HG03039 (cell line): ENCODE results near the gene EIF2A.
"Not testable (repeated sequence)": the region's sequence is repeated elsewhere in the genome, so short reads cannot be mapped to it uniquely, and the experiment has no call there.

ENCODE experiments used
- ATAC-seq: cut with Tn5 transposase; IDR thresholded peaks from one replicate; pipeline ENCODE4 v1.9.1; 2021; ENCODE audit warnings: mild to moderate bottlenecking, moderate library complexity; ENCODE audit not compliant: unreplicated experiment

The EIF2A gene

DNA sequence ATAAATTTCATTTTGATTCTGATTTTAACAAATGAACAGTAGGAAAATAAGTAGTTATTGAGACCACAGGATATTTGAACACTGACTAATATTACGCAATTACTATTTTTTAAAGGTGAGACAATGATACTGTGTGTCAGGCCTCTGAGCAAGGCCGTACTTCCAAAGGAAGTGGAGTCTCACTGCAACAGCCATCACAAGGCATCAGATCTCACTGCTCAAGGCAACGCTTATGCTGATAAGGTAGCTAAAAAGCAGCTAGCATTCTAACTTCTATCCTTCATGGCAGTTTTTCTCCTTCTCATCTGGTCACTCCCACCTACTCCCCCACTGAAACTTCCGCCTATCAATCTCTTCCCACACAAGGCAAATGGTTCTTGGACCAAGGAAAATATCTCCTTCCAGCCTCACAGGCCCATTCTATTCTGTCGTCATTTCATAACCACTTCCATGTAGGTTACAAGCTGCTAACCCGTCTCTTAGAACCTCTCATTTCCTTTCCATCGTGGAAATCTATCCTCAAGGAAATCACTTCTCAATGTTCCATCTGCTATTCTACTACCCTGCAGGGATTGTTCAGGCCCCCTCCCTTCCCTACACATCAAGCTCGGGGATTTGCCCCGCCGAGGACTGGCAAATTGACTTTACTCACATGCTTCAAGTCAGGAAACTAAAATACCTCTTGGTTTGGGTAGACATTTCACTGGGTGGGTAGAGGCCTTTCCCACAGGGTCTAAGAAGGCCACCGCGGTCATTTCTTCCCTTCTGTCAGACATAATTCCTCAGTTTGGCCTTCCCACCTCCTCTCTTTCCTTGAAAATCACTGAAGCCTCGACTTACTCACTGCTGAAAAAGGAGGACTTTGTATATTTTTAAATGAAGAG lies 54.3 kb downstream of the EIF2A start:
- ATAC-seq = not testable (repeated sequence)

- ATAC-seq = peak; percentile 12
Measured at GRCh38 chr3:150602426-150603152, 56.0 kb downstream of the EIF2A start.

GRCh38 chr3:150603153-150603979 lies 56.8 kb downstream of the EIF2A start, which contains the start of gene SELENOT:
Gene SELENOT, plus strand, starts transcription at chr3:150603321. Its CDS starts 42 bp downstream, at chr3:150603363.
- peak; percentile 53 for ATAC-seq

DNA sequence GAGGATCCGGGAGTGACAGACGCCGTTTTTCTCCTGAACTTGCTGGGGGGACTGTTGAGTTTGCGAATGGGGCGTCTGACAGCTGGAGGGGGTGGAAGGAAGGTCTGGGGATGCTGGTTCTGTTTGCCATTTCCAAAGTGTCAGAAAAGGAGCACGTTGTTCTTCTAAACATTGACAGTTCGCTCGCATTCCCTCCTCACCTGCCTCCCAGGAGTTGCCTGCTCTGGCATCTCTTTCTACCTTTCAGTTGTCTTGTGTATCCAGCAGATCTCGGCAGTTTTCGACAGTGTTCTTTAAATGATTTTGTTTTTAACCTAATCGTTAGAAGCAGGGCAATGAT lies 57.4 kb downstream of the EIF2A start:
- ATAC-seq = no peak

- ATAC-seq = no peak
Measured at GRCh38 chr3:150605998-150606641, 59.5 kb downstream of the EIF2A start.

DNA sequence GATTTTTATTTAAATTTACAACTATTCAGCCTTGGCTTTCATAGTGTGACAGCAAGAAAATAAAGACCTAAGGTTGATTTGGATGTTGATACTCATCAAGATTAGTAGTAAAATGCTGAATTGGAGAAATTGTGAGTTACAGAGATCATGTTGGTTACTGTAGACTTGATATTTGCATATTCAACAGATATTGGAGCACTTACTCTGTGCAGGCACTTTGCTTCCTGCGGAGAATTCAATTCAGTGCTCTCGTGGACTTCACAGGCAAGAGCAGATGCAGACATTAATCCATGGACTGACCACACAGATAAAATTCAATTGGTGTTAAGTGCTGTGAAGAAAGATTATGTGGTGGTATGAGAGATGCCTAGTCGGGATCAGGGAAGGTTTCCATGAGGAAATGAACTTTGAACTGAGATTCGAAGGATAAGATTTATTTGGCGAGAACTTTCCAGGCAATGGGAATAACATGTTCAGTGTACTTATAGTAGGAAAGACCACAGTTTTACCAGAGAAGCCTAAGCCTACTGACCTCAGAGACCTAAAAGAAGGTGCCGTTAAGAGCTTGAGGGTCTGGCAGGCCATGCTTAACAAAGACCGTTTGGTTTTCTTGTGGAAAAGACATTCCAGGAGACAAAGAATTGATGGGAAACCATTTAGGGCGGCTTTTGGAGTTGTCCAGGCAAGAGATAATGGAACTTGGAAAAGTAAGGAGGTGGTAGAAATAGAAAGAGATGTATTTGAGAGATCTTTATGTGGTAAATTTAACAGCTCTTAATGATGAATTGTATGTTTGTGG lies 60.9 kb downstream of the EIF2A start:
- no peak for ATAC-seq

- ATAC-seq = no peak
Measured at GRCh38 chr3:150609988-150610387, 63.4 kb downstream of the EIF2A start.

DNA sequence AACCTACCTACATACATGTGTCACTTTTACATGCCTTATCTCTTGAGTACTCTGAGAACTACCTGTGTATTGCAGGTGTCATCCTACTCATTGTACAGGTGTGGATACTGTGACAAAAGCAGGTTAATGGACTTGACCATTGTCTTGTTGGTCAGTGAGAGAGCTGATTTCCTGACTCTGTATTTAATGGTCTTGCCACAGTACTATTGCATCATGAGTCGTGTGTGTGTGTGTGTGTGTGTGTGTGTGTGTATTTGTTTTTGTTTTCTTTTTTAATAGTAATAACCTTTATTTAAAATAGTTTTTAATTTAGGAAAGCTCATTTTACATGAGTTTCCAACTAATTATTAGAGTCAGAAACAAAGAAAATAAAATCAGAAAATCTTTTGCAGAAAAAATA lies 64.2 kb downstream of the EIF2A start:
- ATAC-seq = no peak

DNA sequence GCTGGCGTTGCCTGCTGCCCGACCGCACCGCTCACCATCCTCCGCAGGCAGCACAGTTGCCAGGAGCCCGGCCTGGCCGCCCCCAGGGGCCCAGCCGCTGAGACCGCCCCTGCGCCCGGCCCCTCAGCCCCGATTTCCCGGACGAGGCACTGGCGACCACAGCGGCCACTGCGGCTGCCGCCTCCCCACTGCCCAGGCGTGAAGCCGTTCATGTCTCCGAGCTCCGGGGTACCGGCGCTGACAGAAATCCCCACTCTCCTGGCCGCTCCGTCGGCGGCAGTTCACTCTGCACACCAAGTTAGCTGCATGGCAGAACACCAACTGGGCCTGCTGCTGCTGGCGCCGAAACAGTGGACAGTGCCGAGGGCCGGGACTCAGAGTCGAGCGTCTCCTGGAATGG lies 65.1 kb downstream of the EIF2A start:
- ATAC-seq = no peak

GRCh38 chr3:150612494-150612893 lies 65.9 kb downstream of the EIF2A start:
- no peak for ATAC-seq

DNA sequence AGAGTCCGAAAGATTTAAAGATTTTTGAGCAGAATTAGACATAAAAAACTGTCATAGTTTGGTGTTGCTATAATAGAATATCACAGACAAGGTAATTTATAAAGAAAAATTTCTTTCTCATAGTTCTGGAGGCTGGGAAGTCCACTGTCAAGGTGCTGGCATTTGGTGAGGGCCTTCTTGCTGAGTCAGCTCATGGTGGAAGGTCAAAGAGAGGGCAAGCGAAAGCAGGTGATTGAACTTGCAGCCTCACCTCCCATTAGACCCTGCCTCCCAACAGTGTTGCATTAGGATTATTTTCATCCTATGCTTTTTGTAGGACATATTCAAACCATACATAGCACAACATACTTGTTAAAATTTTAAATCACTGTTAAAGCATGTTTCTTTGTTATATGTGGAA lies 66.4 kb downstream of the EIF2A start:
- ATAC-seq = no peak

- ATAC-seq = no peak
Measured at GRCh38 chr3:150613709-150614480, 67.3 kb downstream of the EIF2A start.

DNA sequence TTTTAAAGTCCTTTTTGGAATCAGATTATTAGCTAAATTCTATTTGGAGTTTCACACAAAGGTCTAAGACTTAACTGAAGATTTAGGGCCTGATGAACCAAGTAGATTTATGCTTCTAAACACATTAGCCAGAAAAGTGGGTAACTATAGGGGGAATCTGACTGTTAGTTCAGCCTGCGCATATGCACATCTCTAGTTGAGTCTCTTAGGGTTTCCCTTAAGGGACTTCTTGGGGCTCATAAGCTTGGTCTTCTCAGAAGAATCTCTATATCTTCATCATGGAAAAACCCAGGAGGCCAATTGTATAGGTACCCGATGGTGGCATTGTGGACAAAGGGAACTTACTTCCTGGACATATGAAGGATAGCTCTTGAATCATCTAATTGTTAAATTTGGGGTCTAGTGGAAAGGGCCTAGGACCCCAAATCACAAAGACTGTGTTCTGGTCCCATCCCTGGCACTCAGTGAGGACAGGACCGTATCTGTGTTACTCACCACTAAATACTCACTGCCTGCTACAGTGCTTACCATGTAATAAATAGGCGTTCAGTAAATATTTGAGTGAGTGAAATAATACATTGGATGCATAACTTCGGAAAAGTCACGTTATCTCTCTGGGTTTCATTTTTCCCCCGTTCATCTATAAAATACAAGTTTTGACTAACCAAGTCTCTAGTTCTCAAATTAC lies 73.6 kb downstream of the EIF2A start:
- no peak for ATAC-seq

DNA sequence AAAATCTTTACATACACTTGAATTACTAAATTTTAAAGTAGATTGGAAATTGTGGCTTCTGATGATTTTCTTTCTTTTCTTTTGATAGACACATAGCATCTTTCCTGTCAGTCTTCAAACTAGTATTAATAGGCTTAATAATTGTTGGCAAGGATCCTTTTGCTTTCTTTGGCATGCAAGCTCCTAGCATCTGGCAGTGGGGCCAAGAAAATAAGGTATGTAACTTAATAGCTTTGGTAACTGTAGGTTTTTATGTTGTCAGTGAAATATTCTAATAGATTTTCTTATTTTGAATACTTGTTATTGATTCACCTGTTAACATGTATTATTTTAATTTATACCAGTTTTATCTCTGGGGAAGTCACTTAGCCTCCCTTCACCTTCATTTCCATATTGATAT lies 76.4 kb downstream of the EIF2A start:
- not testable (repeated sequence) for ATAC-seq

DNA sequence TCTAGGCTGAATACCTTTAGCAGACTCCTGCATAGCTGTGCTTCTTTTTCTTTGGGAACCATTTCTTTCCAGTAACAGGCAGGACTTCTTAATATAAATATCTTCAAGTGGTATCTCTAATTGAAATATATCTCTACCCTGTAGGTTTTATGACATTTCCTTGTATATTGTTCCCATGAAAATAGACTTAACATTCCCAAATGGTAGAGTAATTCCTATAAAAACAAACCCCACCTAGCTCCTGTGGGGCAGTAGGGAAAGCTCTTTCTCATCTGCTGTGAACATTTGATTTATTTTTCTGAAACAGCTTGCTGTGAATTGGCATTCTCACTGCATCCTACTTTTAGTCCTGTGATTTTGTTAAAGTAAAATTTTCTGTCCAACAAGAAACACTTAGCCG lies 77.4 kb downstream of the EIF2A start:
- no peak for ATAC-seq

GRCh38 chr3:150626148-150626930 lies 79.8 kb downstream of the EIF2A start:
- no peak for ATAC-seq

GRCh38 chr3:150627557-150627956 lies 81.0 kb downstream of the EIF2A start:
- ATAC-seq = no peak
